CD4-positive, alpha-beta T cell treated with Interleukin-21 for 1 hour (primary cell): ENCODE measurements around the gene PI4KA.
"Not testable (repeated sequence)": the region's sequence is repeated elsewhere in the genome, so short reads cannot be mapped to it uniquely, and the experiment has no call there.

ENCODE experiments used
- DNase-seq: peaks from one replicate; pipeline ENCODE4 v3.0.0-alpha.2; 2020

Gene PI4KA

GRCh38 chr22:20746431-20747189, 112.0 kb downstream of the PI4KA start:
- DNase-seq = no peak

DNA sequence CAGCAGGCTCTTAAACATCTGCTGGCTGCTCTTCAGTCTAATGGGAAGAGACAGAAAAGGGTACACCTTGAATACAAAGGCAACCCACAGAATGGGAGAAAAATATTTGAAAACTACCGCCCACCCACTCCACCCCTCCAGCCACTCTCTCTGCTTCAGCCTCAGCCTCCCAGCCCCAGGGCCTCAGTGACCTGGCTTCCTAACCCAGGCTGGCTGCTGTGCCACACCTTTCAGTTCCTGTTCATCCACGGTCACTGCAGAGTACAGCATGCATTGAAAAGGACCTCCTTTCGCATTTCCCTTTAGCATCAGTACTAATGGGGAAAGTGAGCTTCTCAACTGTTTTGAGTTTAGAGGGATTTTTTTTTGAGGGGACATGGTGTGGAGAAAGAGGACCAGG, 113.5 kb downstream of the PI4KA start:
- DNase-seq = no peak

GRCh38 chr22:20744456-20744855, 114.2 kb downstream of the PI4KA start:
- DNase-seq = no peak

- no peak for DNase-seq
Measured at GRCh38 chr22:20742764-20743163, 115.8 kb downstream of the PI4KA start.

DNA sequence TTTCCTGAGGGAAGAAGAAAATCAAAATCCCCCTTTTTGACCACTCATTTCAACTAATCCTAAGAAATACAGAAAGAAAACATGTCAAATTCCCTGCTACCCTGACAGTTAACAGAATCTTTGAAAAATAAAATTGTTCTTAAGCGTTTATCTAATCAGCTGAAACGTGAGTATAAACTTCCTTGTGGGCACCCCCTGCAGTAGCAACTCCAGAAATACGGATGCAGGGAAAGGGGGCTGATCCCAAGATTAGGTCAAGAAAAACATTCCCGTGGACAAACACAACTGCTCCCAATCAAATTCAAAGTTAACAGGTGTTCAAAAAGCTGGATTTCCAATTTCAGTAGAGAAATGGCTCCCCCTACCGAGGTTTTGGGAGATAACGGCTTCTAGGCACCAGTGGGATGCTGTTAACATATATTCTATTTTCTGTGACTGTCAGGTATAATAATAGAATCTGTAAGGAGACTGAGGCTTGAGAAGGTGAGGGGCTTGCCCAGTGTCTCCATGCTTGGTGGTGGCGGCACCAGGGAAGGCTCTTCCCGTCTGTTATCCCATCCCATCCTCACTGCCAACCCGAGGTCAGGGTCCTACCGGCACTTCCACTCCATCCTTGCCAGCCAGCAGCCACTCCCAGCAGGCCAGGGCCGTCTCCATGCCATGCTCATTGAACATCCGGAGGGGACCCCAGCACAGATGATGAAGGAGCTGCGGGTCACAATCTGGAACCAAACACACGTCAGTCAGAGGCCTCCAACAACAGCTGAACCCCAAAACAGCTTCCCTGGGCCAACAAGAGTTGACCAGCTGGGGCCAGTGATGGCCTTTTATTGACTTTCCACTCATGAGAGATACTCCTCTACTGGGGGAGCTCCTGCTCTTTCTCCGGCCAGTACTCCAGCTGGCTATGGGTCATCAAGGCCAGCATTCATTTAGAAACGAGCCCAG, 116.7 kb downstream of the PI4KA start:
- DNase-seq = peak; percentile 58

DNA sequence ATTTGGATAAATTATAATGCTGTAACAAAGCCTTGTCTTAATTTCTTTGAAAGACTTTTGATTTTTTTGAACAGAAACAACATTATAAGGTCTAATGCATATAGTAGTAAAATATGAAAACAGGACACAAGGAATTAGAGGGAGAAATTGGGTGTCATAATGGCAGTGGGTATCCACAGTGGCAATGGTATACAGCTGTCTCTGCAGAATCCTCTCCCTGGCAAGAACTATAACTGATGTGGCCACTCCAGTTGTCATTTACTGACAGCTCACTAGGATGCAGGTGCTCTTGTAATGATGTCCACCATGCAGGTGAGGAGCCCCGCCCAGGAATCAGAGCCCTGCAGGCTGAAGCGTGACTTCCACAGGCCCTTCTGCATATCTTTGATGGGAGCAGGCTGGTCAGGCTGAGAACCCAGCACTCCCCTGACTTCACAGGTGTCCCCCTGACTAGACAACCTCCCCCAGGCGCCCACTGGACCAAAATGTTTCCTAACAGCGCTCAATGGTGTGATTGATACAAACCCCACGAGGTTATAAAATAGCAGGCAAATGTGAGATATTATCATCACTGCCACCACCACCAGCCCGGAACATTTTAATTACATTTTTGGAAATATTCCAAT, 117.5 kb downstream of the PI4KA start:
- DNase-seq = no peak

DNA sequence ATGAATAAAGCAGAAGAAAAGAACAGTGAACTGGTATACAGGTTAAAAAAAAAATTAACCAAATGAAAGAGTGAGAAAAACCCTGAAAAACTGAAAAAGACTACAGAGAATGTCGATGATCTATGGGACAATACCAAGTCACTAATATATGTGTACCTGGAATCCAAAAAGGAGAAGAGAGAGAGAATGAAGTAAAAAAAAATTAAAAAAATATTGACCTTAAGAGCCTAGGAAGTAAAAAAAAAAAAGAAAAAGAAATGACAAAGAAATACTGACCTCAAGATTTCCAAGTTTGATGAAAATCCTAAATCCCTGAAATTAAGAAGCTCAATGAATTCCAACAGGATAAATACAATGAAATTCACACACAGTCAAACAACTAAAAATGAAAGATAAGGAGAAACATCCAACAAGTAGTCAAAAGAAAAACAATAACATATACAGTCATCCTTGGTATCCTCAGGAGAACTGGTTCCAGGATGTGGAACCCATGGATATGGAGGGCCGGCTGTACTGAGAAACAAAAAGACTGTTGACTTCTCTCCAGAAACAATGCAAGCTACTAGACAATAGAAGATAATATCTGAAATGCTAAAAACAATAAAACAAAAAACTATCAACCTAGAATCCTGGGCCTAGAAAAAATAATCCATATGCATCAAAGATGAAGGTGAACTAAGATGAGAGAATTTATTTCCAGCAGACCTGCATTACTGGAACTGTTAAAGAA, 118.2 kb downstream of the PI4KA start:
- no peak for DNase-seq

GRCh38 chr22:20738394-20739089, 120.1 kb downstream of the PI4KA start:
- no peak for DNase-seq

DNA sequence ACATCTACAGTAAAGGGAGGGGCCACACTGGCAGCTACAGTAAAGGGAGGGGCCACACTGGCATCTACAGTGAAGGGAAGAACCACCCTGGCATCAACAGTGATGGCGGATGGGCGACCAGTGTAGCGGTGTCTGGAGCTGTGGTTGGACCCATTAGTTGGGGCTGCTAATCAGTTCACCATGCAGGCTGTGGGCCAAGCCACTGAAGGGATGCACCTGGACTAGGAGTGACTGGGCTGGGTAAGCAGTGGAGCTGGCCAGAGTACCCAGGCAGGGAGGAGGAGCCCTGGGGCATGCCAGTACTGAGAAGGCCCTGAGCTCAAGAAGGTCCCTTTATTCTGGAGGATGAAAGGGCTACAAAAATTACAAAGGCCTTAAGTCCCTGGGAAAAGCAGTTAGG, 121.7 kb downstream of the PI4KA start:
- DNase-seq = not testable (repeated sequence)

DNA sequence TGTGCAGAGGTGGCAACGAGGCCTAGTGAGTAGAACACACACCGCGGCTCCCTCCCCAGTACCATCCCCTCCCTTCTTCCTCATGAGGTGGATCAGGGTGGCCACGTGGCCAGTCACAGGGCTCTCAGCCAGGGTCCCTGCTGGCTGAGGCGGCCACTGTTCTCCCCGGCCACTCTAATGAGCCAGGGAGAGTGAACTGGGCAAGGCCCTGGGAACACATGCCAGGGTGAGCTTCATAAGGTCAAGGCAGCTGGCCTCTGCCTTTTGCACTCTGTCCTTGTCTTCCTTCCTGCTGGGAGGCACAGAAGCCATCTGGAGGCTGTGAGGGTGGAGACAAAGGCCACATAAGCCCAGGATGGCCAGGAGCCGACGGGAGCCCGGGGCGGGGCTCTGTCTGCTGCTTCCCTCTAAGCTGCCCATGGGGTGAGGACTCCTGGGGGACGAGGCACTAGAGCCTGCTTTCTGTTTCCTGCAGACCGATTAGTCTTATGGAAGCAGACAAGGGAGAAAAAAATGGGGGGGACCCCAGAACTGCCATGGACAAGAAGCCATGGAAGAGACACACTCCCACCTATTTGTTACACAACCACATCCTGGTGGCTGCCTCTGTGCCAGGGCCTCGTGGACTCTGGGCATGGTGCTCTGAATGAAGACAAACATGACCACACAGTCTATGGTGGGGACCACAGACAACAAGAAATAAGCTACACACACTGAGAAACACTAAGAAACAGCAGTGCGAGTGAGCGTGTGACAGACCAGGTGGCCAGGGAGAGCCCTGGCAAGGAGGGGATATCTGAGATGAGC, 123.1 kb downstream of the PI4KA start:
- not testable (repeated sequence) for DNase-seq

- DNase-seq = not testable (repeated sequence)
Measured at GRCh38 chr22:20732431-20732830, 126.2 kb downstream of the PI4KA start.

GRCh38 chr22:20729194-20729593, 129.4 kb downstream of the PI4KA start:
- DNase-seq = no peak

GRCh38 chr22:20728523-20729190, 130.0 kb downstream of the PI4KA start:
- no peak for DNase-seq

DNA sequence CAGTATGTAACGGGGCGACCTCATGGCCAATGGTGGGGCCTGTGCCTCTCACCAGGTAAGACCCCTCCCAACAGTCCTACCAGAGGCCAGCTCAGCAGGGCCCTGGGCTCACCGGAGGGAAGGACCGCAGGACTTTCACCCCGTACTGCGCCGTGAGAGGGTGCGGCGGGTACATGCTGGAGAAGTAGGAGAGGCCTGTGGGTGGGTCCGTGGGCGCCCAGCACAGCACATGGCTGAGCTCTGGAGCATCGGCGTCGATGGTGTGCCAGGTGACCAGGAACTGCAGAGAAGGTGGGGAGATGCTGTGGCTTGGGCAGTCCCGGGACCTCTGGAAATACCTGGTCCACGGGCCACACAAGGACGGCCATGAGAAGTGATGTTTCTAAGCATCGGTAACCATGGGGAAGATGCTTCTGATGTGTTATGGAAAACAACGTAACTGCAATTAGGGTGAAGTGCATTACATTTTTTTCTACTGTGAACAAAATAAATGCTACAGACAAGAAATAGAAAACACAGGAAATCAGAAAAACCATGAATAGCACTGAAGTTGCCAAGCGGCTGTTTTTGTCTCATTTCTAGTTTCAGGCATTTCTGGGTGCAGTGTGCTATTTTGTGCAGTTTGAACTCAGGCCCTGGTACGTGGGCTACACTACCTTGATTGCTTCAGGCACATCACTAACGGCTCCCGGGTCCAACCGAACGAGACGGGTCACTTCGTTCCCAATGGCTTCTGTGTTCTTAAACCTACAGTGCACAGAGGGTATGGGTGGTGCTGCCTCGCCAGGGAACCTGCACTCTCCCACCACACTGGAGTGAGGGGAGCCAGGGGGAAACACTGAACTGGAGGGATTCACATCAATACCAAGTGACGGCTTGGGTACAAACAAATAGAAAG, 131.2 kb downstream of the PI4KA start:
- DNase-seq = no peak

DNA sequence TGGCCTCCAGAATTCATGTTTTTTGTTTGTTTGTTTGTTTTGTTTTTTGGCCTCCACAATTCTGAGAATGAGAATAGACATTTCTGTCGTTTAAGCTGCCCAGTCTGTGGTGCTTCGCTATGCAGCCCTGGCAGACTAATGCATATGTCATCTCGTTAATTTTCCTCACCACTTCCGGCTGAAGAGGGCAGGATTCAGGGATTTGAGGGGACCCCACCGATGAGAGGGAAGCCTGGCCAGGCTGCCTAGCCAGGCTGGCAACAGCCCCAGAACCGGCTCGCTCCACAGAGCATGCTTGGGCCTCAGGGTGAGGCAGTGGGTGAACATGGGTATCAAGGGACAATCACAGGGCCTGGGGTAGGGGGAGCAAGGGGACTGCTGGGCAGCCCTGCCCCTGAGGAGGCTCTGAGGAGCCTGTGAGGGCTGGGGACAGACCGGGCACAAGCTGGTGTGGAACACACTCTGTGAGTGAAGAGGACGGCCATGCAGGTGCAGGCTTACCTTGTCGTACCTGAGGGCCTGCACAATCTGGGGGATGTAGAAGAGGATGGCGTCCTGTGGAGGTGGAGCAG, 132.5 kb downstream of the PI4KA start:
- DNase-seq = no peak

- DNase-seq = no peak
Measured at GRCh38 chr22:20724676-20725454, 133.7 kb downstream of the PI4KA start.

DNA sequence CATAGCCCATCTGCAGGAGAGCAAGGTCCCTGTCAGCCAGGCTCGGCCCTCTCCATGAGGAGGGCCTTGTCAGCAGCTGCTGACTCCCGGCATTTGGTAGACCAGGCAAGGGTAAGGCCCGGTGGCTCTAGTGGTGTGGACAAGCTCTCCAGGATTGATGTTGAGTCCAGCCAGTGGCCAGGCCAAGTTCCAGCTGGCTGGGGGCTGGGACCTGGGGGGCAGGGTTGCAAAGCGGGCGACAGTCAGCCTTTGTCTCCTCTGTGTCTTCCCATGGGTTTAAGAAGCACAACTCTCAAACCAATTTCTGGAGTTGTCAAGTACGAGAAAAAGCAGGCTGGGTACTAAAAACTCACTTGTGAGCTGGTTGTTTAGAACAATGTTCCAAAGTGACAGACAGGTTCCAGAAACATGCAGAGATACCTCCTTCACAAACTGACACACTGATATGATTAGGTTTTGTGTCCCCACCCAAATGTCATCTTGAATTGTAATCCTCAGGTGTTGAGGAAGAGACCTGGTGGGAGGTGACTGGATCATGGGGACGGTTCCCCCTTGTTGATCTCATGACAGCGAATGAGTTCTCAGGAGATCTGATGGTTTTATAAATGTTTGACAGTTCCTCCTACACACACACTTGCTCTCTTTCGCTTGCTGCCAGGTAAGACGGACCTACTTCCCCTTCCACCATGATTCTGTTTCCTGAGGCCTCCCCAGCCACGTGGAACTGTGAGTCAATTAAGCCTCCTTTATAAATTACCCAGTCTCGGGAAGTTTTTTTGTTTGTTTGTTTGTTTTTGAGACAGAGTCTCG, 137.0 kb downstream of the PI4KA start:
- DNase-seq = no peak
